HepG2 (cell line): ENCODE results near the gene C1orf35. TPM values are rescaled to one million over a fixed set of nuclear protein-coding genes. Genes with fewer than 3 reads are reported as not detected.

ENCODE experiments used
- CEBPG ChIP-seq: IDR thresholded peaks from 2 replicates; pipeline ENCODE4 v1.6.1; 2016
- ELF3 ChIP-seq: IDR thresholded peaks from 2 replicates; pipeline ENCODE4 v1.6.1; 2016; ENCODE audit warnings: missing genetic modification reagents, missing compliant biosample characterization
- HIVEP1 ChIP-seq: sonication (generic); formaldehyde crosslinking; IDR thresholded peaks from 2 replicates; pipeline ENCODE4 v1.4.0; 2020; ENCODE audit warnings: mild to moderate bottlenecking, missing genetic modification reagents
- JDP2 ChIP-seq: sonication (generic); formaldehyde crosslinking; IDR thresholded peaks from 2 replicates; pipeline ENCODE4 v1.8.1; 2022; ENCODE audit warnings: missing genetic modification reagents, borderline replicate concordance
- LCORL ChIP-seq, 2 experiments: fragments of 450-650 bp in 1 of 2; sonication (generic) in 1 of 2; formaldehyde crosslinking in 1 of 2; IDR thresholded peaks; 2 replicates each; pipeline versions ENCODE4 v1.5.0 to v1.6.1; 2017 to 2020; ENCODE audit warnings: antibody characterized with exemption in 1 of 2, missing genetic modification reagents in 1 of 2
- MTF2 ChIP-seq: sonication (generic); formaldehyde crosslinking; IDR thresholded peaks from 2 replicates; pipeline ENCODE4 v1.5.0; 2020; ENCODE audit warnings: missing genetic modification reagents, borderline replicate concordance
- MZF1 ChIP-seq: sonication (generic); formaldehyde crosslinking; IDR thresholded peaks from 2 replicates; pipeline ENCODE4 v1.8.1; 2023; ENCODE audit warnings: mild to moderate bottlenecking, missing genetic modification reagents, borderline replicate concordance
- NFYB ChIP-seq: sonication (generic); formaldehyde crosslinking; IDR thresholded peaks from 2 replicates; pipeline ENCODE4 v1.4.0; 2020; ENCODE audit warnings: missing genetic modification reagents
- PHF21A ChIP-seq: sonication (generic); formaldehyde crosslinking; IDR thresholded peaks from 2 replicates; pipeline ENCODE4 v1.5.0; 2020; ENCODE audit warnings: mild to moderate bottlenecking, missing genetic modification reagents
- PLRG1 ChIP-seq: fragments of 450-650 bp; conservative IDR thresholded peaks from 2 replicates; pipeline ENCODE4 v1.6.1; 2016
- RARA ChIP-seq: IDR thresholded peaks from 2 replicates; pipeline ENCODE4 v1.6.1; 2016; ENCODE audit warnings: missing genetic modification reagents, missing compliant biosample characterization
- SATB2 ChIP-seq: sonication (generic); formaldehyde crosslinking; IDR thresholded peaks from 2 replicates; pipeline ENCODE4 v1.5.0; 2020; ENCODE audit warnings: missing genetic modification reagents
- SIX4 ChIP-seq: sonication (generic); formaldehyde crosslinking; IDR thresholded peaks from 2 replicates; pipeline ENCODE4 v1.4.0; 2020; ENCODE audit warnings: missing genetic modification reagents
- ZNF567 ChIP-seq: sonication (generic); formaldehyde crosslinking; IDR thresholded peaks from 2 replicates; pipeline ENCODE4 v1.8.1; 2023; ENCODE audit warnings: mild to moderate bottlenecking, missing genetic modification reagents, borderline replicate concordance
- ZNF713 ChIP-seq: sonication (generic); formaldehyde crosslinking; IDR thresholded peaks from 2 replicates; pipeline ENCODE4 v1.4.0; 2020; ENCODE audit warnings: mild to moderate bottlenecking, missing genetic modification reagents
- polyA plus RNA-seq, 8 experiments: library from polyadenylated mRNA; depleted of rRNA in 3 of 8; stranded (reverse) in 7 of 8; unstranded in 1 of 8; fragments of >200 nt; fragmentation: Illumina TruSeq in 4 of 8; extraction: Trizol in 4 of 8; gene quantifications; 2 replicates each; pipeline versions ENCODE4 v1.2.1 to v1.2.3, GENCODE V29; 2011 to 2016; ENCODE audit warnings: low read depth in 4 of 8, missing spikeins in 1 of 8, mixed read lengths in 1 of 8; ENCODE audit not compliant: insufficient read depth in 1 of 8
- total RNA-seq, 5 experiments: library from RNA; depleted of rRNA; stranded (reverse); fragments of >200 nt; fragmentation: Illumina TruSeq; extraction: Trizol; gene quantifications; 2 replicates each; pipeline ENCODE4 v1.2.3, GENCODE V29; 2016; ENCODE audit warnings: low read depth in 1 of 5
- TF ChIP-seq, protein P1 (sequence below): sonication (generic); formaldehyde crosslinking; IDR thresholded peaks from 2 replicates; pipeline ENCODE4 v1.9.0; 2021; ENCODE audit warnings: mild to moderate bottlenecking, missing genetic modification reagents
- TF ChIP-seq, protein P2 (sequence below): sonication (generic); formaldehyde crosslinking; IDR thresholded peaks from 2 replicates; pipeline ENCODE4 v1.5.0; 2020; ENCODE audit warnings: mild to moderate bottlenecking, missing genetic modification reagents
- TF ChIP-seq, protein P3 (sequence below): sonication (generic); formaldehyde crosslinking; IDR thresholded peaks from 2 replicates; pipeline ENCODE4 v1.5.1; 2020; ENCODE audit warnings: missing genetic modification reagents, mild to moderate bottlenecking, borderline replicate concordance

Gene C1orf35
- total and polyA plus RNA-seq, 2 of the 13 experiments (the other 11 are each of a cell fraction or from before 2014, with no cell fraction given) = 8.1 to 19.3 TPM

GRCh38 chr1:228102791-228103620 is at the start of gene C1orf35 (continued):
- TF ChIP-seq JDP2 (CRISPR knock-in tag) (0 out of 2 replicates have a peak, but pooled peaks have one; percentile 27), ZNF567 (CRISPR knock-in tag) (peak; percentile 75; the same call in 1 of the 2 replicates), MTF2 (CRISPR knock-in tag) (peak; percentile 96; the same call in 1 of the 2 replicates), SIX4 (CRISPR knock-in tag) (0 out of 2 replicates have a peak, but pooled peaks have one; percentile 12), RARA (0 out of 2 replicates have a peak, but pooled peaks have one; percentile 29), SATB2 (no peak; the same call in 1 of the 2 replicates), CEBPG (CRISPR knock-in tag) (peak; percentile 60), MZF1 (CRISPR knock-in tag) (no peak), PHF21A (peak; percentile 53; the same call in 1 of the 2 replicates), LCORL (IDR thresholded peaks at IDR 0.05) (no peak), LCORL (CRISPR knock-in tag; IDR thresholded peaks at IDR 0.05) (peak; percentile 90; the same call in 1 of the 2 replicates), ELF3 (CRISPR knock-in tag) (peak; percentile 74), ZNF713 (CRISPR knock-in tag) (no peak), NFYB (peak; percentile 55), PLRG1 (no peak), HIVEP1 (peak; percentile 82)
- TF ChIP-seq, protein P1, sequence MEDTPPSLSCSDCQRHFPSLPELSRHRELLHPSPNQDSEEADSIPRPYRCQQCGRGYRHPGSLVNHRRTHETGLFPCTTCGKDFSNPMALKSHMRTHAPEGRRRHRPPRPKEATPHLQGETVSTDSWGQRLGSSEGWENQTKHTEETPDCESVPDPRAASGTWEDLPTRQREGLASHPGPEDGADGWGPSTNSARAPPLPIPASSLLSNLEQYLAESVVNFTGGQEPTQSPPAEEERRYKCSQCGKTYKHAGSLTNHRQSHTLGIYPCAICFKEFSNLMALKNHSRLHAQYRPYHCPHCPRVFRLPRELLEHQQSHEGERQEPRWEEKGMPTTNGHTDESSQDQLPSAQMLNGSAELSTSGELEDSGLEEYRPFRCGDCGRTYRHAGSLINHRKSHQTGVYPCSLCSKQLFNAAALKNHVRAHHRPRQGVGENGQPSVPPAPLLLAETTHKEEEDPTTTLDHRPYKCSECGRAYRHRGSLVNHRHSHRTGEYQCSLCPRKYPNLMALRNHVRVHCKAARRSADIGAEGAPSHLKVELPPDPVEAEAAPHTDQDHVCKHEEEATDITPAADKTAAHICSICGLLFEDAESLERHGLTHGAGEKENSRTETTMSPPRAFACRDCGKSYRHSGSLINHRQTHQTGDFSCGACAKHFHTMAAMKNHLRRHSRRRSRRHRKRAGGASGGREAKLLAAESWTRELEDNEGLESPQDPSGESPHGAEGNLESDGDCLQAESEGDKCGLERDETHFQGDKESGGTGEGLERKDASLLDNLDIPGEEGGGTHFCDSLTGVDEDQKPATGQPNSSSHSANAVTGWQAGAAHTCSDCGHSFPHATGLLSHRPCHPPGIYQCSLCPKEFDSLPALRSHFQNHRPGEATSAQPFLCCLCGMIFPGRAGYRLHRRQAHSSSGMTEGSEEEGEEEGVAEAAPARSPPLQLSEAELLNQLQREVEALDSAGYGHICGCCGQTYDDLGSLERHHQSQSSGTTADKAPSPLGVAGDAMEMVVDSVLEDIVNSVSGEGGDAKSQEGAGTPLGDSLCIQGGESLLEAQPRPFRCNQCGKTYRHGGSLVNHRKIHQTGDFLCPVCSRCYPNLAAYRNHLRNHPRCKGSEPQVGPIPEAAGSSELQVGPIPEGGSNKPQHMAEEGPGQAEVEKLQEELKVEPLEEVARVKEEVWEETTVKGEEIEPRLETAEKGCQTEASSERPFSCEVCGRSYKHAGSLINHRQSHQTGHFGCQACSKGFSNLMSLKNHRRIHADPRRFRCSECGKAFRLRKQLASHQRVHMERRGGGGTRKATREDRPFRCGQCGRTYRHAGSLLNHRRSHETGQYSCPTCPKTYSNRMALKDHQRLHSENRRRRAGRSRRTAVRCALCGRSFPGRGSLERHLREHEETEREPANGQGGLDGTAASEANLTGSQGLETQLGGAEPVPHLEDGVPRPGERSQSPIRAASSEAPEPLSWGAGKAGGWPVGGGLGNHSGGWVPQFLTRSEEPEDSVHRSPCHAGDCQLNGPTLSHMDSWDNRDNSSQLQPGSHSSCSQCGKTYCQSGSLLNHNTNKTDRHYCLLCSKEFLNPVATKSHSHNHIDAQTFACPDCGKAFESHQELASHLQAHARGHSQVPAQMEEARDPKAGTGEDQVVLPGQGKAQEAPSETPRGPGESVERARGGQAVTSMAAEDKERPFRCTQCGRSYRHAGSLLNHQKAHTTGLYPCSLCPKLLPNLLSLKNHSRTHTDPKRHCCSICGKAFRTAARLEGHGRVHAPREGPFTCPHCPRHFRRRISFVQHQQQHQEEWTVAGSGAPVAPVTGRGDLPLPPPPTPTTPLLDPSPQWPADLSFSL (CRISPR knock-in tag) = no peak
- TF ChIP-seq, protein P2, sequence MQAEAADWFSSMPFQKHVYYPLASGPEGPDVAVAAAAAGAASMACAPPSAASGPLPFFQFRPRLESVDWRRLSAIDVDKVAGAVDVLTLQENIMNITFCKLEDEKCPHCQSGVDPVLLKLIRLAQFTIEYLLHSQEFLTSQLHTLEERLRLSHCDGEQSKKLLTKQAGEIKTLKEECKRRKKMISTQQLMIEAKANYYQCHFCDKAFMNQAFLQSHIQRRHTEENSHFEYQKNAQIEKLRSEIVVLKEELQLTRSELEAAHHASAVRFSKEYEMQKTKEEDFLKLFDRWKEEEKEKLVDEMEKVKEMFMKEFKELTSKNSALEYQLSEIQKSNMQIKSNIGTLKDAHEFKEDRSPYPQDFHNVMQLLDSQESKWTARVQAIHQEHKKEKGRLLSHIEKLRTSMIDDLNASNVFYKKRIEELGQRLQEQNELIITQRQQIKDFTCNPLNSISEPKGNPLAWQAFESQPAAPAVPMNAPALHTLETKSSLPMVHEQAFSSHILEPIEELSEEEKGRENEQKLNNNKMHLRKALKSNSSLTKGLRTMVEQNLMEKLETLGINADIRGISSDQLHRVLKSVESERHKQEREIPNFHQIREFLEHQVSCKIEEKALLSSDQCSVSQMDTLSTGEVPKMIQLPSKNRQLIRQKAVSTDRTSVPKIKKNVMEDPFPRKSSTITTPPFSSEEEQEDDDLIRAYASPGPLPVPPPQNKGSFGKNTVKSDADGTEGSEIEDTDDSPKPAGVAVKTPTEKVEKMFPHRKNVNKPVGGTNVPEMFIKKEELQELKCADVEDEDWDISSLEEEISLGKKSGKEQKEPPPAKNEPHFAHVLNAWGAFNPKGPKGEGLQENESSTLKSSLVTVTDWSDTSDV (CRISPR knock-in tag) = peak; percentile 87; the same call in 1 of the 2 replicates
- TF ChIP-seq, protein P3, sequence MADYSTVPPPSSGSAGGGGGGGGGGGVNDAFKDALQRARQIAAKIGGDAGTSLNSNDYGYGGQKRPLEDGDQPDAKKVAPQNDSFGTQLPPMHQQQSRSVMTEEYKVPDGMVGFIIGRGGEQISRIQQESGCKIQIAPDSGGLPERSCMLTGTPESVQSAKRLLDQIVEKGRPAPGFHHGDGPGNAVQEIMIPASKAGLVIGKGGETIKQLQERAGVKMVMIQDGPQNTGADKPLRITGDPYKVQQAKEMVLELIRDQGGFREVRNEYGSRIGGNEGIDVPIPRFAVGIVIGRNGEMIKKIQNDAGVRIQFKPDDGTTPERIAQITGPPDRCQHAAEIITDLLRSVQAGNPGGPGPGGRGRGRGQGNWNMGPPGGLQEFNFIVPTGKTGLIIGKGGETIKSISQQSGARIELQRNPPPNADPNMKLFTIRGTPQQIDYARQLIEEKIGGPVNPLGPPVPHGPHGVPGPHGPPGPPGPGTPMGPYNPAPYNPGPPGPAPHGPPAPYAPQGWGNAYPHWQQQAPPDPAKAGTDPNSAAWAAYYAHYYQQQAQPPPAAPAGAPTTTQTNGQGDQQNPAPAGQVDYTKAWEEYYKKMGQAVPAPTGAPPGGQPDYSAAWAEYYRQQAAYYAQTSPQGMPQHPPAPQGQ (CRISPR knock-in tag) = no peak
